GM12892 (cell line): ENCODE results near the gene TMEM39B.

Source experiments
- POLR2A ChIP-seq: IDR thresholded peaks from 2 replicates; pipeline ENCODE4 v1.6.1; 2011; ENCODE audit warnings: low read depth, low read length, control low read depth
- POLR2AphosphoS5 ChIP-seq: IDR thresholded peaks from 2 replicates; pipeline ENCODE4 v1.6.1; 2011; ENCODE audit warnings: low read depth, low read length, control low read depth
- TAF1 ChIP-seq: IDR thresholded peaks from 2 replicates; pipeline ENCODE4 v1.6.1; 2011; ENCODE audit warnings: low read depth, mild to moderate bottlenecking, control low read depth, low read length, borderline replicate concordance

GRCh38 chr1:32116531-32116930 lies 43.8 kb downstream of the TMEM39B start:
- TF ChIP-seq TAF1: no peak
- TF ChIP-seq POLR2AphosphoS5: no peak
- TF ChIP-seq POLR2A: no peak
